ENCODE data around the gene PRF1.
A peak's percentile ranks its signal among the peaks of the same experiment; 100 is the strongest.

Gene PRF1

GRCh38 chr10:70586348-70586930 lies 16.1 kb downstream of the PRF1 start:
- no CpG with 5 or more reads among the region's 8 CpGs for WGBS (ENCODE audit: extremely low coverage, insufficient coverage, low lambda C conversion rate)
- DNase-seq = no peak

GRCh38 chr10:70585578-70586169 lies 16.9 kb downstream of the PRF1 start:
- Histone ChIP-seq H3K56ac (ENCODE audit: low read length) (peak overlapping the region; percentile 35), H3K23ac (ENCODE audit: low read length) (no peak overlapping the region), H3K79me2 (ENCODE audit: control insufficient read depth, insufficient read depth, low read length) (no peaks in the 10 kb centered on the region), H3K4me2 (ENCODE audit: low read length) (no peak overlapping the region), H3K36me3 (ENCODE audit: control insufficient read depth, insufficient read depth, low read length) (no peaks in the 10 kb centered on the region), H2BK120ac (ENCODE audit: low read depth, low read length) (no peak overlapping the region), H2BK5ac (ENCODE audit: low read length) (no peak overlapping the region), H3K27ac (ENCODE audit: low read depth, low read length) (no peak overlapping the region), H3K4me1 (ENCODE audit: control insufficient read depth, low read depth, low read length) (peaks cover 2% of the 10 kb centered on the region), H4K8ac (ENCODE audit: low read depth, low read length) (no peak overlapping the region), H3K4ac (ENCODE audit: low read depth, low read length) (no peak overlapping the region), H3K4me3 (ENCODE audit: low read length) (no peak overlapping the region), H3K79me1 (ENCODE audit: low read length) (no peaks in the 10 kb centered on the region), H3K18ac (ENCODE audit: low read length) (no peak overlapping the region), H2BK15ac (replicated peaks; ENCODE audit: low read depth) (no peak overlapping the region), H3K9ac (ENCODE audit: low read length) (no peak overlapping the region), H4K5ac (ENCODE audit: low read length) (no peak overlapping the region), H3K27me3 (ENCODE audit: insufficient read depth, low read length, poor library complexity) (no peaks in the 10 kb centered on the region), H2AK5ac (ENCODE audit: low read length) (no peak overlapping the region)
- DNase-seq = no peak
- no CpG with 5 or more reads among the region's 8 CpGs for WGBS (ENCODE audit: extremely low coverage, insufficient coverage, low lambda C conversion rate)

More at GRCh38 chr10:70586348-70586930, 16.1 kb downstream of the PRF1 start:
- Histone ChIP-seq H4K8ac (ENCODE audit: low read depth, low read length) (no peak overlapping the region), H3K36me3 (ENCODE audit: control insufficient read depth, insufficient read depth, low read length) (no peaks in the 10 kb centered on the region), H3K23ac (ENCODE audit: low read length) (no peak overlapping the region), H3K27ac (ENCODE audit: low read depth, low read length) (no peak overlapping the region), H3K9ac (ENCODE audit: low read length) (no peak overlapping the region), H3K4ac (ENCODE audit: low read depth, low read length) (no peak overlapping the region), H2BK15ac (replicated peaks; ENCODE audit: low read depth) (no peak overlapping the region), H3K18ac (ENCODE audit: low read length) (no peak overlapping the region), H3K4me1 (ENCODE audit: control insufficient read depth, low read depth, low read length) (peaks cover 2% of the 10 kb centered on the region), H3K4me3 (ENCODE audit: low read length) (no peak overlapping the region), H3K4me2 (ENCODE audit: low read length) (no peak overlapping the region), H3K27me3 (ENCODE audit: insufficient read depth, low read length, poor library complexity) (no peaks in the 10 kb centered on the region), H2AK5ac (ENCODE audit: low read length) (no peak overlapping the region), H4K5ac (ENCODE audit: low read length) (no peak overlapping the region), H2BK5ac (ENCODE audit: low read length) (no peak overlapping the region), H3K56ac (ENCODE audit: low read length) (no peak overlapping the region), H3K79me2 (ENCODE audit: control insufficient read depth, insufficient read depth, low read length) (no peaks in the 10 kb centered on the region), H3K79me1 (ENCODE audit: low read length) (no peaks in the 10 kb centered on the region), H2BK120ac (ENCODE audit: low read depth, low read length) (no peak overlapping the region)

GRCh38 chr10:70584909-70585544 lies 17.5 kb downstream of the PRF1 start:
- Histone ChIP-seq H4K5ac (ENCODE audit: low read length) (no peak overlapping the region), H2BK120ac (ENCODE audit: low read depth, low read length) (no peak overlapping the region), H3K36me3 (ENCODE audit: control insufficient read depth, insufficient read depth, low read length) (no peaks in the 10 kb centered on the region), H2AK5ac (ENCODE audit: low read length) (no peak overlapping the region), H3K4me2 (ENCODE audit: low read length) (no peak overlapping the region), H4K8ac (ENCODE audit: low read depth, low read length) (no peak overlapping the region), H2BK5ac (ENCODE audit: low read length) (no peak overlapping the region), H3K79me2 (ENCODE audit: control insufficient read depth, insufficient read depth, low read length) (no peaks in the 10 kb centered on the region), H2BK15ac (replicated peaks; ENCODE audit: low read depth) (no peak overlapping the region), H3K56ac (ENCODE audit: low read length) (peak overlapping the region; percentile 35), H3K4ac (ENCODE audit: low read depth, low read length) (no peak overlapping the region), H3K4me1 (ENCODE audit: control insufficient read depth, low read depth, low read length) (peaks cover 2% of the 10 kb centered on the region), H3K27ac (ENCODE audit: low read depth, low read length) (no peak overlapping the region), H3K79me1 (ENCODE audit: low read length) (no peaks in the 10 kb centered on the region), H3K27me3 (ENCODE audit: insufficient read depth, low read length, poor library complexity) (no peaks in the 10 kb centered on the region), H3K23ac (ENCODE audit: low read length) (no peak overlapping the region), H3K4me3 (ENCODE audit: low read length) (no peak overlapping the region), H3K18ac (ENCODE audit: low read length) (no peak overlapping the region), H3K9ac (ENCODE audit: low read length) (no peak overlapping the region)
- WGBS (ENCODE audit: extremely low coverage, insufficient coverage, low lambda C conversion rate) = no CpG with 5 or more reads among the region's 7 CpGs
- DNase-seq = peak; percentile 88

- H3K9ac ChIP-seq (ENCODE audit: low read length) = no peak overlapping the region
- H3K23ac ChIP-seq (ENCODE audit: low read length) = no peak overlapping the region
- H3K36me3 ChIP-seq (ENCODE audit: control insufficient read depth, insufficient read depth, low read length) = no peaks in the 10 kb centered on the region
- no peaks in the 10 kb centered on the region for H3K79me2 ChIP-seq (ENCODE audit: control insufficient read depth, insufficient read depth, low read length)
- no peak overlapping the region for H3K4me3 ChIP-seq (ENCODE audit: low read length)
- no peak overlapping the region for H3K27ac ChIP-seq (ENCODE audit: low read depth, low read length)
- H2AK5ac ChIP-seq (ENCODE audit: low read length) = no peak overlapping the region
- peaks cover 2% of the 10 kb centered on the region for H3K4me1 ChIP-seq (ENCODE audit: control insufficient read depth, low read depth, low read length)
- H3K27me3 ChIP-seq (ENCODE audit: insufficient read depth, low read length, poor library complexity) = no peaks in the 10 kb centered on the region
- DNase-seq = no peak
- no peak overlapping the region for H3K56ac ChIP-seq (ENCODE audit: low read length)
- no peak overlapping the region for H4K5ac ChIP-seq (ENCODE audit: low read length)
- H4K8ac ChIP-seq (ENCODE audit: low read depth, low read length) = no peak overlapping the region
- no peak overlapping the region for H3K4me2 ChIP-seq (ENCODE audit: low read length)
- H2BK120ac ChIP-seq (ENCODE audit: low read depth, low read length) = no peak overlapping the region
- no peak overlapping the region for H2BK5ac ChIP-seq (ENCODE audit: low read length)
- no peak overlapping the region for H2BK15ac ChIP-seq (replicated peaks; ENCODE audit: low read depth)
- no CpG with 5 or more reads among the region's 11 CpGs for WGBS (ENCODE audit: extremely low coverage, insufficient coverage, low lambda C conversion rate)
- H3K18ac ChIP-seq (ENCODE audit: low read length) = no peak overlapping the region
- no peak overlapping the region for H3K4ac ChIP-seq (ENCODE audit: low read depth, low read length)
- H3K79me1 ChIP-seq (ENCODE audit: low read length) = no peaks in the 10 kb centered on the region
These were observed 18.2 kb downstream of the PRF1 start for GRCh38 chr10:70584366-70584765.

GRCh38 chr10:70583669-70584037 lies 18.9 kb downstream of the PRF1 start:
- H3K4me3 ChIP-seq (ENCODE audit: low read length) = no peak overlapping the region
- H2AK5ac ChIP-seq (ENCODE audit: low read length) = no peak overlapping the region
- H3K56ac ChIP-seq (ENCODE audit: low read length) = no peak overlapping the region
- H2BK15ac ChIP-seq (replicated peaks; ENCODE audit: low read depth) = no peak overlapping the region
- WGBS (ENCODE audit: extremely low coverage, insufficient coverage, low lambda C conversion rate) = no CpG with 5 or more reads among the region's 2 CpGs
- no peaks in the 10 kb centered on the region for H3K36me3 ChIP-seq (ENCODE audit: control insufficient read depth, insufficient read depth, low read length)
- H3K79me1 ChIP-seq (ENCODE audit: low read length) = no peaks in the 10 kb centered on the region
- no peak overlapping the region for H3K4ac ChIP-seq (ENCODE audit: low read depth, low read length)
- H2BK120ac ChIP-seq (ENCODE audit: low read depth, low read length) = no peak overlapping the region
- no peak overlapping the region for H3K9ac ChIP-seq (ENCODE audit: low read length)
- H3K27me3 ChIP-seq (ENCODE audit: insufficient read depth, low read length, poor library complexity) = no peaks in the 10 kb centered on the region
- no peak overlapping the region for H3K4me2 ChIP-seq (ENCODE audit: low read length)
- H3K23ac ChIP-seq (ENCODE audit: low read length) = no peak overlapping the region
- peaks cover 2% of the 10 kb centered on the region for H3K4me1 ChIP-seq (ENCODE audit: control insufficient read depth, low read depth, low read length)
- H4K8ac ChIP-seq (ENCODE audit: low read depth, low read length) = no peak overlapping the region
- H4K5ac ChIP-seq (ENCODE audit: low read length) = no peak overlapping the region
- H3K79me2 ChIP-seq (ENCODE audit: control insufficient read depth, insufficient read depth, low read length) = no peaks in the 10 kb centered on the region
- no peak overlapping the region for H3K27ac ChIP-seq (ENCODE audit: low read depth, low read length)
- H2BK5ac ChIP-seq (ENCODE audit: low read length) = no peak overlapping the region
- no peak for DNase-seq
- H3K18ac ChIP-seq (ENCODE audit: low read length) = no peak overlapping the region
